ENCODE measurements around the gene SLC2A13.
"Not testable (repeated sequence)": the region's sequence is repeated elsewhere in the genome, so short reads cannot be mapped to it uniquely, and the experiment has no call there.

Gene SLC2A13

DNA sequence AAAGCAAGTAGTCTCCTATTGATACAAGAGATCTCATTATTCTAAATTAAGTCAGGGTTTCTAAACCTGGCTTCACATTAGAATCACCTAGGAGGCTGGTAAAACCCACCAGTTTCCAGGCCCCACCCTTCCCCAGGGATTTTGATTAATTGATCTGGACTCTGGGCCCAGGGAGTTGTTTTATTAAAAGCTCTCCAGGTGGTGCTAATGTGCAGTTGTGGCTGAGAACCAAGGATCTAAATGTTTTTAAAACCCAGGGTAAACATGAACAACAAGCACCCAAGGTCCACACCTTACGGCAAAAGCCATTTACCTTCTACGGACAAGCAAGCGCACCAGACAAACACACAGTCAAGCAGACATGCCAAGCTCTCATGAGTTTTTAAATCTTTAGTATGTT is 73.9 kb downstream of the SLC2A13 start:
- H3K4me1 ChIP-seq (ENCODE audit: control insufficient read depth in 1 of 2, insufficient read depth in 1 of 2, low read depth in 1 of 2, low read length in 1 of 2) = no peaks in the 10 kb centered on the region
- no peaks in the 10 kb centered on the region for H3K9me3 ChIP-seq
- no peak overlapping the region for H3K4me3 ChIP-seq (ENCODE audit: low read depth in 1 of 2, low read length in 1 of 2)
- H3K36me3 ChIP-seq = no peaks in the 10 kb centered on the region
- no peak overlapping the region for H3K27ac ChIP-seq
- TF ChIP-seq, protein P1, sequence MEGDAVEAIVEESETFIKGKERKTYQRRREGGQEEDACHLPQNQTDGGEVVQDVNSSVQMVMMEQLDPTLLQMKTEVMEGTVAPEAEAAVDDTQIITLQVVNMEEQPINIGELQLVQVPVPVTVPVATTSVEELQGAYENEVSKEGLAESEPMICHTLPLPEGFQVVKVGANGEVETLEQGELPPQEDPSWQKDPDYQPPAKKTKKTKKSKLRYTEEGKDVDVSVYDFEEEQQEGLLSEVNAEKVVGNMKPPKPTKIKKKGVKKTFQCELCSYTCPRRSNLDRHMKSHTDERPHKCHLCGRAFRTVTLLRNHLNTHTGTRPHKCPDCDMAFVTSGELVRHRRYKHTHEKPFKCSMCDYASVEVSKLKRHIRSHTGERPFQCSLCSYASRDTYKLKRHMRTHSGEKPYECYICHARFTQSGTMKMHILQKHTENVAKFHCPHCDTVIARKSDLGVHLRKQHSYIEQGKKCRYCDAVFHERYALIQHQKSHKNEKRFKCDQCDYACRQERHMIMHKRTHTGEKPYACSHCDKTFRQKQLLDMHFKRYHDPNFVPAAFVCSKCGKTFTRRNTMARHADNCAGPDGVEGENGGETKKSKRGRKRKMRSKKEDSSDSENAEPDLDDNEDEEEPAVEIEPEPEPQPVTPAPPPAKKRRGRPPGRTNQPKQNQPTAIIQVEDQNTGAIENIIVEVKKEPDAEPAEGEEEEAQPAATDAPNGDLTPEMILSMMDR (IDR thresholded peaks at IDR 0.05) = no peak
- no peaks in the 10 kb centered on the region for H3K27me3 ChIP-seq

GRCh38 chr12:40030970-40031369 is 74.9 kb downstream of the SLC2A13 start:
- not testable (repeated sequence) for H3K9me3 ChIP-seq; H3K36me3 ChIP-seq; H3K27me3 ChIP-seq; H3K27ac ChIP-seq; H3K4me3 ChIP-seq (ENCODE audit: low read depth in 1 of 2, low read length in 1 of 2); H3K4me1 ChIP-seq (ENCODE audit: control insufficient read depth in 1 of 2, insufficient read depth in 1 of 2, low read depth in 1 of 2, low read length in 1 of 2)

DNA sequence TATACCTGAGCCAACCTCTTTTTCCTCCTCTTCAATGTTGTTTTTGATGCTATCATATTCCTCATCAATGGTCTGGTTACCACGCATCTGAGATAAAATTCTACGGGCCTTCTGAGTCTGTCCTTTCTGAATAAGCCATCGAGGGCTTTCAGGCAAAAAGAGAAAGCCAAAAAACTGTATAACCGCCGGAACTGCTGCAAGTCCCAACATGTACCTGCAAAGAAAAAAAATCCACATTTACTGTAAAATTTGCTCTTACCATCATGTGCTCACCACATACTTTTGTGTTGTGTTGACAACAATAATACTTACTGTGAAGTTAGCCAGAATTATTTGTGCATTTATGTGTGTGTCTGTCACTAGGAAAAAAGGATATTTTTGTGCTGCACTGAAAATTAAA is 77.6 kb downstream of the SLC2A13 start:
- Histone ChIP-seq H3K9me3 (no peaks in the 10 kb centered on the region), H3K4me3 (ENCODE audit: low read depth in 1 of 2, low read length in 1 of 2) (no peak overlapping the region), H3K36me3 (no peaks in the 10 kb centered on the region), H3K27ac (no peak overlapping the region), H3K4me1 (ENCODE audit: control insufficient read depth in 1 of 2, insufficient read depth in 1 of 2, low read depth in 1 of 2, low read length in 1 of 2) (no peaks in the 10 kb centered on the region), H3K27me3 (no peaks in the 10 kb centered on the region)
- TF ChIP-seq, protein P1 (IDR thresholded peaks at IDR 0.05) = no peak

- no peaks in the 10 kb centered on the region for H3K9me3 ChIP-seq
- no peaks in the 10 kb centered on the region for H3K4me1 ChIP-seq (ENCODE audit: control insufficient read depth in 1 of 2, insufficient read depth in 1 of 2, low read depth in 1 of 2, low read length in 1 of 2)
- TF ChIP-seq, protein P1 (IDR thresholded peaks at IDR 0.05) = no peak
- no peak overlapping the region for H3K4me3 ChIP-seq (ENCODE audit: low read depth in 1 of 2, low read length in 1 of 2)
- no peaks in the 10 kb centered on the region for H3K27me3 ChIP-seq
- no peak overlapping the region for H3K27ac ChIP-seq
- H3K36me3 ChIP-seq = no peaks in the 10 kb centered on the region
These were observed 83.0 kb downstream of the SLC2A13 start for GRCh38 chr12:40022850-40023249.

DNA sequence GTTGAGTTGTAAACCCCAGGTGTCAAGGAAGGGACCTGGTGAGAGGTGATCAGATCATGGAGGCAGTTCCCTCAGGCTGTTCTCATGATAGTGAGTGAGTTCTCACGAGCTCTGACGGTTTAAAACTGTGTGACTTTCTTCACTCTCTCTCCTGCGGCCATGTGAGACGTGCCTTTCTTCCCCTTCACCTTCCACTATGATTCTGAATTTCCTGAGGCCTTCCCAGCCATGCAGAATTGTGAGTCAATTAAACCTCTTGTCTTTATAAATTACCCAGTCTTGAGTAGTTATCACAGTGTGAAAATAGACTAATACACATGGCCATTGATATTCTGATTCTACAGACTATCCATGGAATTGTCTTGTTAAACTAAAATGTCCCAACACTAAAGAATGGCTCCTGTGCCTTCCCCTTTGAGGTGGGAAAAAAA is 85.6 kb downstream of the SLC2A13 start:
- no peaks in the 10 kb centered on the region for H3K27me3 ChIP-seq
- H3K27ac ChIP-seq = no peak overlapping the region
- H3K36me3 ChIP-seq = no peaks in the 10 kb centered on the region
- H3K4me3 ChIP-seq (ENCODE audit: low read depth in 1 of 2, low read length in 1 of 2) = no peak overlapping the region
- TF ChIP-seq, protein P1 (IDR thresholded peaks at IDR 0.05) = no peak
- no peaks in the 10 kb centered on the region for H3K9me3 ChIP-seq
- no peaks in the 10 kb centered on the region for H3K4me1 ChIP-seq (ENCODE audit: control insufficient read depth in 1 of 2, insufficient read depth in 1 of 2, low read depth in 1 of 2, low read length in 1 of 2)

GRCh38 chr12:40017488-40017887 is 88.4 kb downstream of the SLC2A13 start:
- H3K27ac ChIP-seq = no peak overlapping the region
- H3K9me3 ChIP-seq = no peaks in the 10 kb centered on the region
- TF ChIP-seq, protein P1 (IDR thresholded peaks at IDR 0.05) = no peak
- no peaks in the 10 kb centered on the region for H3K27me3 ChIP-seq
- H3K4me1 ChIP-seq (ENCODE audit: control insufficient read depth in 1 of 2, insufficient read depth in 1 of 2, low read depth in 1 of 2, low read length in 1 of 2) = no peaks in the 10 kb centered on the region
- no peak overlapping the region for H3K4me3 ChIP-seq (ENCODE audit: low read depth in 1 of 2, low read length in 1 of 2)
- H3K36me3 ChIP-seq = no peaks in the 10 kb centered on the region
